Pancreas (tissue), 10 donors: ENCODE data around the gene SLC25A48. TPM values are rescaled to one million over a fixed set of nuclear protein-coding genes. Genes with fewer than 3 reads are reported as not detected.

Experiments
- ATAC-seq, 4 donors: fragments of 200-7000 bp; cut with Tn5 transposase; one replicate each; pipeline versions ENCODE4 v1.8.0 to v1.9.1; 2020; ENCODE audit warnings: mild to moderate bottlenecking in 4 of 4, moderate library complexity in 4 of 4
- DNase-seq, 6 donors: peaks; one replicate each; pipeline ENCODE4 v3.0.0-alpha.2; 2020
- FAIRE-seq: peaks from 2 replicates; lab custom pipeline; 2012; peaks lifted over from hg19 to GRCh38; lab: Jason Lieb, UNC
- H3K27ac ChIP-seq, 4 donors: fragments of 200-600 bp; sonication (generic); 1 replicate in 3 of 4; 2 replicates in 1 of 4; pipeline versions ENCODE4 v1.5.0 to v1.8.0; 2020
- H3K27me3 ChIP-seq, 4 donors: fragments of 200-600 bp; one replicate each; pipeline ENCODE4 v1.8.0; 2021
- H3K36me3 ChIP-seq, 3 donors: fragments of 200-600 bp; sonication (generic) in 1 of 3; one replicate each; pipeline versions ENCODE4 v1.5.0 to v1.8.0; 2020 to 2021
- H3K4me1 ChIP-seq, 3 donors: fragments of 200-600 bp; one replicate each; pipeline ENCODE4 v1.8.0; 2021
- H3K4me3 ChIP-seq, 4 donors: fragments of 200-600 bp; sonication (generic) in 2 of 4; one replicate each; pipeline versions ENCODE4 v1.5.0 to v1.8.0; 2020 to 2021
- H3K9me3 ChIP-seq, 4 donors: fragments of 200-600 bp; one replicate each; pipeline ENCODE4 v1.8.0; 2021
- WGBS, 2 donors: extraction: QIAGEN DNeasy Blood & Tissue Kit; methylation state at CpG; one replicate each; pipeline ENCODE4 v1.1.7; 2013; 5-methylcytosine and 5-hydroxymethylcytosine counted together
- intact Hi-C, 3 donors: fragments of 100-400 bp; cut with DNase I; formaldehyde crosslinking; loops; one replicate each; pipeline versions ENCODE4 v1.11.1 to v1.14.2; 2022
- microRNA-seq, 2 donors: library from miRNA; unstranded; fragments of <30 nt; microRNA quantifications; one replicate each; pipeline versions ENCODE4 to v1.1.0, GENCODE V29; 2019 to 2020
- polyA plus RNA-seq, 2 donors: library from polyadenylated mRNA; stranded (reverse); fragments of 200-250 nt; gene quantifications; one replicate each; pipeline ENCODE4 v1.2.3, GENCODE V29; 2013
- total RNA-seq, 6 donors: library from RNA; stranded (reverse); fragmentation: NEBNext Ultra II Directional in 4 of 6; extraction: Animal tissue kit (Norgen Biotek cat#: 25700) in 4 of 6; gene quantifications; one replicate each; pipeline versions ENCODE4 v1.2.1 to v1.2.4, GENCODE V29; 2021 to 2023
- TF ChIP-seq, protein P1 (sequence below), 4 donors: fragments of 200-600 bp; sonication (generic) in 3 of 4; IDR thresholded peaks; one replicate each; pipeline versions ENCODE4 v1.5.0 to v1.8.0; 2021; ENCODE audit warnings: antibody characterized with exemption in 4 of 4
- donor health status: healthy with polysubstance abuse.
- donor health status: DM: no; HTN: no; CAD: no; lungs with moderate emphysema.
- donor health status: DM: no; HTN: no; CAD: no.
- donor health status: control.
- donor health status: control.
- donor health status: Bipolar disorder and iron deficiency.
- donor health status: DM: yes; HTN: yes; CAD: no.
- donor health status: DM: no; HTN: no; CAD: no.
- donor health status: DM: no; HTN: no; CAD: no.
- donor health status: DM: yes; HTN: yes; CAD: no.

The SLC25A48 gene
- total and polyA plus RNA-seq, 8 donors, result 0.37 to 3.2 (median 1.2) TPM

DNA sequence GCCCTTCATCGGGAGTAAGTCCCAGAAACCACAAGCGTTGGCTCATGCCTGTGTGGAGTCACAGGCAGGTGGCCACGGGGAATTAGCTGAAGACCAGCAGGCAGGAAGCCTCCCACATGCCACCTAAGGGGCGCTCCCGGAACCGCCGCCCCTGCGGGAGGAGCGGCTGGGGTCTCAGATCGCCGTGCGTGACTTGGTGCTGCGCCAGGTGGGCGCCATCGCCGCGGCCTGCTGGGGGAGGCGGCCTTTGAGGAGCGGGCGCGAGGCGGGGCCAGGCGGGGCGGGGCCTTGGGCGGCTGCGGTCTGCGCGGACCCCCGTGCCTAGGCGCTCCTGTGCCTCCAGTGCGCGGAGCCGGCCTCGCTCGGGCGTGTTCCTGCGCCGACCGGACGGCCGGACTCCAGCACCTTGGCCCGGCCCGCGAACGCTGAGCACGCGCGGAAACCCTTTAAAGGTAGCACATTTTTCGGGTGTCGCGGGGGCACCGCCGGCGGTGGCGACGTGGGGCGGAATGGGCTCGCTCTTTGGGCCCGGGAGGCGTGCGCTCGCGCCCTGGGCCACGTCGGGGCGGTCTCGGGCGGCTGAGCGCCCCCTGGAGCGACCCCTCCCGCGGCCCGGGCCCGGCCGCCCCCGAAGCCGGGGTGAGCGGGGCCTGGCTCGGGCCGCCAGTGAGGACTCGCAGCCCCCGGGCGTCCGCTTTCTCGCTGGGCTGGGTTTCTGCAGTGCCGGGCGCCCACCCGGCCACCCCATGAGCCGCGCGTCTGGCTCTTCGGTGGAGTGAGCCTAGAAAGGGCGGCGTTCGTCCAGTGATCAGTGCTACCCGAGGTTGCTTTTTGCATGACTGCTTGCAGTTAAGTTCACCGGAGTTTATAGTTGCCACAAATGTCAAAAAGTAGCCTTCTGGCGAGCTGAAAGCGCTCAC lies 95.8 kb downstream of the SLC25A48 start:
- intact Hi-C loops, result no loop called here
- 4% methylated on average over 90 to 99 of the region's 99 CpGs for WGBS, 2 donors
- Histone ChIP-seq H3K27ac (no peak overlapping the region), H3K36me3 (no peaks in the 10 kb centered on the region), H3K4me1 (no peaks in the 10 kb centered on the region), H3K4me3 (peak overlapping the region in 2 of 4 donors; percentile 24 to 43), H3K9me3 (no peaks in the 10 kb centered on the region), H3K27me3 (peaks cover 0 to 35% (median 10%) of the 10 kb centered on the region in 4 donors)
- TF ChIP-seq, protein P1, sequence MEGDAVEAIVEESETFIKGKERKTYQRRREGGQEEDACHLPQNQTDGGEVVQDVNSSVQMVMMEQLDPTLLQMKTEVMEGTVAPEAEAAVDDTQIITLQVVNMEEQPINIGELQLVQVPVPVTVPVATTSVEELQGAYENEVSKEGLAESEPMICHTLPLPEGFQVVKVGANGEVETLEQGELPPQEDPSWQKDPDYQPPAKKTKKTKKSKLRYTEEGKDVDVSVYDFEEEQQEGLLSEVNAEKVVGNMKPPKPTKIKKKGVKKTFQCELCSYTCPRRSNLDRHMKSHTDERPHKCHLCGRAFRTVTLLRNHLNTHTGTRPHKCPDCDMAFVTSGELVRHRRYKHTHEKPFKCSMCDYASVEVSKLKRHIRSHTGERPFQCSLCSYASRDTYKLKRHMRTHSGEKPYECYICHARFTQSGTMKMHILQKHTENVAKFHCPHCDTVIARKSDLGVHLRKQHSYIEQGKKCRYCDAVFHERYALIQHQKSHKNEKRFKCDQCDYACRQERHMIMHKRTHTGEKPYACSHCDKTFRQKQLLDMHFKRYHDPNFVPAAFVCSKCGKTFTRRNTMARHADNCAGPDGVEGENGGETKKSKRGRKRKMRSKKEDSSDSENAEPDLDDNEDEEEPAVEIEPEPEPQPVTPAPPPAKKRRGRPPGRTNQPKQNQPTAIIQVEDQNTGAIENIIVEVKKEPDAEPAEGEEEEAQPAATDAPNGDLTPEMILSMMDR (IDR thresholded peaks at IDR 0.05), result no peak
- peak in 1 of 4 donors; percentile 32 for ATAC-seq
- DNase-seq, result peak in 4 of 6 donors; percentile 10 to 59 (median 38)
- FAIRE-seq, result no peak

DNA sequence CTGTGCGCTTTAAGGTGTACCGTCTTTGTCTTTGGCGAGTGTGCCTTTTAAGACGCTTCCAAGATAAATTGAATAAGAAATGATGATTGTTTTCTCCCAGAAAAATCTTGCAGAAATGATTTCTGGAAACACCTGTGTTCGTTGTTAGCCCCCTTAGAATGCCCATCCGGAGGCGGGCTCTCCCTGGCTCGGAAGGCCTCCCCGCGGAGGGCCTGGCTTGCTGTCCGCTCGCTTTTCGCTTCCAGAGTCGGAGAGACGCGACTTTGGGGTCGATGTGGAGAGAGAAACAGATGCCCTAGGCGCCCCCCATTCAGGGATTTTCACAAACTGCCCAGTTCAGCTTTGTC lies 96.5 kb downstream of the SLC25A48 start:
- no peaks in the 10 kb centered on the region for H3K36me3 ChIP-seq
- no peak for DNase-seq
- TF ChIP-seq, protein P1 (IDR thresholded peaks at IDR 0.05), result no peak
- H3K27ac ChIP-seq, result no peak overlapping the region
- no peak for FAIRE-seq
- no peaks in the 10 kb centered on the region for H3K9me3 ChIP-seq
- intact Hi-C loops, result no loop called here
- 17 to 29% methylated on average over 18 of the region's 18 CpGs for WGBS, 2 donors
- H3K27me3 ChIP-seq, result peaks cover 0 to 33% (median 10%) of the 10 kb centered on the region in 4 donors
- no peak for ATAC-seq
- no peak overlapping the region for H3K4me3 ChIP-seq
- no peaks in the 10 kb centered on the region for H3K4me1 ChIP-seq

DNA sequence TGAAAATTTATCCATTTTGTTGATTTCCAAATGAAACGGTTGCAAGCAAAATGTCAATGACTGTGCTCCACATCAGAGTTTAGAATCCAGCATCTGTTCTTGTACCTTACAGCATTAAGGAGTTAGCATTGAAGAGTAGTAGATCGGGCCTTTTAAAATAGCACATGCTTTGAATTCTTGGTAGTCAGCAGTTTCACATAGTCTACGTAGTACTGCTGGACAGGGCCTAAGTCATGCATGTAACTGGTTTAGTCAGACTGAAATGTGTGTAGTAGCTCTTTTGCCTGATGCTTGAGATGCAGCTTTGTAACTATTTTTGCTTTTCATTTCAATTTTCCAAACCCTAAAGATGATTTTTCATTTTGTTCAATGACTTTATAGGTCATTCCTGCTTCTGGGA lies 100.5 kb downstream of the SLC25A48 start:
- DNase-seq, result no peak
- no peak overlapping the region for H3K4me3 ChIP-seq
- H3K9me3 ChIP-seq, result no peaks in the 10 kb centered on the region
- WGBS, 2 donors, result 64 to 74% methylated on average over 3 of the region's 3 CpGs
- intact Hi-C loops, result no loop called here
- no peak for ATAC-seq
- no peaks in the 10 kb centered on the region for H3K4me1 ChIP-seq
- no peaks in the 10 kb centered on the region for H3K36me3 ChIP-seq
- no peak overlapping the region for H3K27ac ChIP-seq
- TF ChIP-seq, protein P1 (IDR thresholded peaks at IDR 0.05), result no peak
- peaks cover 0 to 15% (median 6%) of the 10 kb centered on the region in 4 donors for H3K27me3 ChIP-seq
- FAIRE-seq, result no peak

DNA sequence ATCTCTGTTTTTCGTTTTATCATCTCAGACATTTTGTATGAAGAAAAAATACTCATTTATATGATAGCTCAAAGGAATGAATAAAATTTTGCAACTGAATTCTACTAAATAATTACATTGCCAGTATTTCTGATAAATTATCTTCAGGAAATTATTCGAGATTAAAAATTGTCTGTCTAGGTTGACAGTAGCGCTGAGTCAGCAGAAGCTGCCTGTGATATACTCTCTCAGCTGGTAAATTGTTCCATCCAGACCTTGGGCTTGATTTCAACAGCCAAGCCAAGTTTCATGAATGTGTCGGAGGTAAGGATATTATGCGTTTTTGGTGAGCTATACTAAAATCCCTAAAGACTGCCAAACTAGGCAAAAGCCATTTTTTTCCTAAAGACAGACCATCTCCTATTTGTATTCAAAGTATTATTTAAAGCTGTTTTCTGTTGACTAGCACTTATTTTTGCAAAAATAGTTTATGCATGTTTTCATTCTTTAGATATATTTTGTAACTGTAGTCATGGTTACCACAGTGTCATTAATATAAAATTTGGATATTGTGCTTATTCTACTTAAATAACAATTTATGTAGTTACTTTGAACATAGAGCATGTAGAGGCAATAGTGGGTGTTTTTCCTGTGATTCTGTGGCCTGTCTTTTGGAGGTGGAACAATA lies 102.9 kb downstream of the SLC25A48 start:
- Histone ChIP-seq H3K27ac (no peak overlapping the region), H3K9me3 (no peaks in the 10 kb centered on the region), H3K27me3 (no peaks in the 10 kb centered on the region), H3K4me3 (no peak overlapping the region), H3K36me3 (no peaks in the 10 kb centered on the region), H3K4me1 (no peaks in the 10 kb centered on the region)
- WGBS, 2 donors, result 69 to 77% methylated on average over 5 of the region's 5 CpGs
- FAIRE-seq, result no peak
- intact Hi-C loops, result no loop called here
- TF ChIP-seq, protein P1 (IDR thresholded peaks at IDR 0.05), result no peak
- DNase-seq, result no peak
- ATAC-seq, result no peak

Small RNA genes within 50 kb of the gene (microRNA-seq; reads per million reads assigned to microRNA genes)
- gene MIR5692C1, result 0 reads per million in 2 donors

Other genes with a start within 250 kb of the SLC25A48 start
- gene IL9, start 61.2 kb downstream of the SLC25A48 start, total RNA-seq, result not detected
- gene IL9, start 61.2 kb downstream of the SLC25A48 start, polyA plus RNA-seq, result not detected
- gene LECT2, start 120.3 kb downstream of the SLC25A48 start, total RNA-seq, result not detected
- not detected for gene LECT2, start 120.3 kb downstream of the SLC25A48 start, polyA plus RNA-seq
- gene TGFBI, start 194.3 kb downstream of the SLC25A48 start, total RNA-seq, result 10 to 100 TPM in 3 of 6 donors, 1 to 10 TPM in 3; 3.7 to 50.1 (median 12.2) TPM
- gene TGFBI, start 194.3 kb downstream of the SLC25A48 start, polyA plus RNA-seq, result 10 to 100 TPM; 14.2 to 17.6 TPM